Activated T-cell treated with anti-CD3 and anti-CD28 coated beads, Interleukin-2, amount 50 U/mL, for 24 hours (primary cell): ENCODE data around the gene FNDC11.
"Not testable (repeated sequence)": the region's sequence is repeated elsewhere in the genome, so short reads cannot be mapped to it uniquely, and the experiment has no call there.

ENCODE experiments used
- DNase-seq: peaks from one replicate; pipeline ENCODE4 v3.0.0-alpha.2; 2020
- H3K27ac Mint-ChIP-seq: 2 replicates; pipeline ENCODE4 v1.8.0; 2020; ENCODE audit warnings: mild to moderate bottlenecking, mixed read lengths
- H3K27me3 Mint-ChIP-seq: 2 replicates; pipeline ENCODE4 v1.8.0; 2020; ENCODE audit warnings: mixed read lengths
- H3K36me3 Mint-ChIP-seq: 2 replicates; pipeline ENCODE4 v1.8.0; 2020; ENCODE audit warnings: low read depth, mixed read lengths
- H3K4me1 Mint-ChIP-seq: 2 replicates; pipeline ENCODE4 v1.8.0; 2020; ENCODE audit warnings: low read depth, mixed read lengths
- H3K4me3 Mint-ChIP-seq: 2 replicates; pipeline ENCODE4 v1.8.0; 2020; ENCODE audit warnings: mild to moderate bottlenecking, moderate library complexity, mixed read lengths
- H3K9me3 Mint-ChIP-seq: 2 replicates; pipeline ENCODE4 v1.8.0; 2020; ENCODE audit warnings: mixed read lengths

Gene FNDC11

GRCh38 chr20:63594043-63594561, 40.1 kb downstream of the FNDC11 start:
- no peak for DNase-seq
- H3K36me3 Mint-ChIP-seq = peaks cover 90% of the 10 kb centered on the region
- no peaks in the 10 kb centered on the region for H3K4me1 Mint-ChIP-seq
- H3K4me3 Mint-ChIP-seq = no peak overlapping the region
- no peaks in the 10 kb centered on the region for H3K9me3 Mint-ChIP-seq
- no peak overlapping the region for H3K27ac Mint-ChIP-seq
- no peaks in the 10 kb centered on the region for H3K27me3 Mint-ChIP-seq

- no peak overlapping the region for H3K4me3 Mint-ChIP-seq
- no peak overlapping the region for H3K27ac Mint-ChIP-seq
- no peaks in the 10 kb centered on the region for H3K4me1 Mint-ChIP-seq
- no peaks in the 10 kb centered on the region for H3K9me3 Mint-ChIP-seq
- peaks cover 86% of the 10 kb centered on the region for H3K36me3 Mint-ChIP-seq
- no peak for DNase-seq
- H3K27me3 Mint-ChIP-seq = no peaks in the 10 kb centered on the region
Observed at GRCh38 chr20:63595416-63596127, 41.6 kb downstream of the FNDC11 start.

- Mint-ChIP-seq H3K27me3 (no peaks in the 10 kb centered on the region), H3K9me3 (no peaks in the 10 kb centered on the region), H3K4me3 (no peak overlapping the region), H3K4me1 (no peaks in the 10 kb centered on the region), H3K36me3 (peaks cover 86% of the 10 kb centered on the region), H3K27ac (no peak overlapping the region)
- no peak for DNase-seq
Observed at GRCh38 chr20:63596423-63596822, 42.5 kb downstream of the FNDC11 start.

GRCh38 chr20:63597651-63598478, 43.9 kb downstream of the FNDC11 start:
- DNase-seq = no peak
- H3K9me3 Mint-ChIP-seq = no peaks in the 10 kb centered on the region
- H3K4me3 Mint-ChIP-seq = no peak overlapping the region
- H3K27me3 Mint-ChIP-seq = no peaks in the 10 kb centered on the region
- H3K27ac Mint-ChIP-seq = no peak overlapping the region
- peaks cover 3% of the 10 kb centered on the region for H3K4me1 Mint-ChIP-seq
- H3K36me3 Mint-ChIP-seq = peaks cover 82% of the 10 kb centered on the region

- H3K27ac Mint-ChIP-seq = no peak overlapping the region
- no peak overlapping the region for H3K4me3 Mint-ChIP-seq
- no peaks in the 10 kb centered on the region for H3K27me3 Mint-ChIP-seq
- H3K4me1 Mint-ChIP-seq = peaks cover 5% of the 10 kb centered on the region
- peaks cover 80% of the 10 kb centered on the region for H3K36me3 Mint-ChIP-seq
- no peak for DNase-seq
- no peaks in the 10 kb centered on the region for H3K9me3 Mint-ChIP-seq
Observed at GRCh38 chr20:63598479-63599395, 44.8 kb downstream of the FNDC11 start.

- H3K36me3 Mint-ChIP-seq = peaks cover 78% of the 10 kb centered on the region
- H3K27me3 Mint-ChIP-seq = no peaks in the 10 kb centered on the region
- H3K9me3 Mint-ChIP-seq = no peaks in the 10 kb centered on the region
- DNase-seq = no peak
- H3K27ac Mint-ChIP-seq = no peak overlapping the region
- peaks cover 8% of the 10 kb centered on the region for H3K4me1 Mint-ChIP-seq
- H3K4me3 Mint-ChIP-seq = no peak overlapping the region
Observed at GRCh38 chr20:63599396-63600050, 45.6 kb downstream of the FNDC11 start.

- H3K4me1 Mint-ChIP-seq = peaks cover 11% of the 10 kb centered on the region
- peaks cover 65% of the 10 kb centered on the region for H3K36me3 Mint-ChIP-seq
- DNase-seq, H3K27ac Mint-ChIP-seq, H3K4me3 Mint-ChIP-seq, H3K9me3 Mint-ChIP-seq, H3K27me3 Mint-ChIP-seq: not testable (repeated sequence)
Observed at GRCh38 chr20:63601679-63602078, 47.7 kb downstream of the FNDC11 start.

- no peak for DNase-seq
- Mint-ChIP-seq H3K4me1 (peaks cover 14% of the 10 kb centered on the region), H3K36me3 (peaks cover 60% of the 10 kb centered on the region), H3K9me3 (no peaks in the 10 kb centered on the region), H3K4me3 (no peak overlapping the region), H3K27me3 (no peaks in the 10 kb centered on the region), H3K27ac (no peak overlapping the region)
Observed at GRCh38 chr20:63602321-63602720, 48.4 kb downstream of the FNDC11 start.
